GM19240 (cell line): ENCODE measurements around the gene HOXD9.

ENCODE experiments used
- DNase-seq: peaks from one replicate; pipeline ENCODE4 v3.0.0; 2011; ENCODE audit warnings: low spot score; ENCODE audit not compliant: insufficient read length

HOXD9 gene

GRCh38 chr2:176122683-176123410, at the start of gene HOXD9:
HOXD9 (plus strand) TSS chr2:176122719; CDS start chr2:176122769, 50 bp downstream.
- no peak for DNase-seq

DNA sequence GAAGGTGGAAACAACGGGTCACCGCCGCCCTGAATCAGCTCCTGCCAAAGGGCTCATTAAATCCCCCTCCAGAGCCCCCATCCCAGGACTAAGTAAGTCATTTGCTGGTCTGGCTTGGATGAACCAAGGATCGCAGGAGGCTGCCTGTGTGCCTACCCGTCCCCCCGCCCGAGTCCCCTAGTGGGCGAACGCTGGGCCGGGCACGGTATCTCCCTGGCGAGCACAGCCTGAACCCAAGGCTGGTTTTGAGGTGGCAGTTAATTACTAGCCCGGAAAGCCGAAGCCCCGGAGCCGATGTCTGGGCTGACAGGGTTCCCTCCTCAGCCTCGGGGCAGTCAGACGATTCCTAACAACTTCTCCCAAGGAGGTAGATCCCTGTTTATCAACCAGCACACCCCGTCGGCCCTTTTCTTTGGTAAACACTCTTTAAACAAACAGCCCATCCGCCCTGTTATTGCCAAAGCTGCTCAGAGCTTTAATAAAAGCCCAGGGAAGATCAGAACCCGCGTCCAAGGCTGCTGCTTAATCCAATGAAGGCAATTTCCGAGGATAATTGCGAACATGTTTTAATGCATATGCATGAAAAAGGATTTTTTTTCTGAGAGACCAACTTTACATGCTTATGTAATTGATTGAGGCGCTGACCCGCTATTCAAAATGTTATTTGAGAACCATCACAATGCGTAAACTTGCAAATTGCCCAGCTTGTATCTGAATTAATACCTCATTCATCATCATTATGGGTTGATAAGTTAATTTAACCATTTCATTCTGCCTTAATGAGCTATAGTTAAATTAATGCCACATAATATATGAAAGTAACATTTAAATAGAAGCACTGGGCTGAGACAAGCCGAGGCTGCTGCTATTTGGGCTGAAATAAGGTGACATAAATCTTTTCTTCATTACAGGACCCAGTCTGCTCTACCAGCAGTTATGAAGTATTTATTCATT, 49.3 kb upstream of the HOXD9 start:
- DNase-seq = no peak

- DNase-seq = no peak
Observed at GRCh38 chr2:176074919-176075425, 47.5 kb upstream of the HOXD9 start.

DNA sequence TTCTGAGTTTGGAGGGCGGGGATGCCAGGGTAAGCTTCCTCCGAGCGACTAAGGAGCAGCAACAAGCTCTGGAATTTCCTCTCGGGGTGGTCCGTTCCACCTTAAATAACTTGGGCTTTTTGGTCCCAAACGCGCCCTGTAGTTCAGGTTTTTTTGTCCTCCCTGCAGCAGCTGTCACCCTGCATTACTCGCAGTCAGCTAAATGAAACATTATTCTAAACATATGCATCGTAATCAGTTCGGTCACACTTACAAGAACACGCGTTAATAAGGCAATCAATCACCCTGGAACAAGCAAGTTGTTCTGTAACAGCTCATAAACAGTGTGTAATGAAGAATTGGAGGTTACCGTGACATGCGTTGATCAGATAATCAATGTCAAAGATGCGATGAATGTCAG, 47.0 kb upstream of the HOXD9 start:
- no peak for DNase-seq

DNA sequence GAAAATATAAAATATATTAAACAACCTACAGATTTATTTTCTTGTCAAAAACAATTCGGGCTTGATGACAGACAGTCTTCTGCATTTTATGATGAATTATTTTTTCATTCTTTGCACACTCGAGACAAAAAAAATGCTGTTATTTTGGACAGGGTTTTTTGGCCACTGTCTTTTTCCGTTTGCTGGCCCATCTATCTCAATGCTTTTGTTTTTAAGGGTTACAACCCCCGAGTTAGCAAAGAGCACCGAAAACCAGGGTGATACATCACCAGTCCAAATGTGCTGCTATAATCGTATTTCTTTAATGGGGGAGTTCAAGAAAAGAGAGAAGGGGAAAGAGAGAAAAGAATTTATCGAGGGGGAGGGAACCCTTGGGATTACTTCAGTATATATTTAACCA, 46.5 kb upstream of the HOXD9 start:
- no peak for DNase-seq

GRCh38 chr2:176076796-176077195, 45.7 kb upstream of the HOXD9 start:
- DNase-seq = no peak

GRCh38 chr2:176078541-176079284, 43.8 kb upstream of the HOXD9 start:
- no peak for DNase-seq

DNA sequence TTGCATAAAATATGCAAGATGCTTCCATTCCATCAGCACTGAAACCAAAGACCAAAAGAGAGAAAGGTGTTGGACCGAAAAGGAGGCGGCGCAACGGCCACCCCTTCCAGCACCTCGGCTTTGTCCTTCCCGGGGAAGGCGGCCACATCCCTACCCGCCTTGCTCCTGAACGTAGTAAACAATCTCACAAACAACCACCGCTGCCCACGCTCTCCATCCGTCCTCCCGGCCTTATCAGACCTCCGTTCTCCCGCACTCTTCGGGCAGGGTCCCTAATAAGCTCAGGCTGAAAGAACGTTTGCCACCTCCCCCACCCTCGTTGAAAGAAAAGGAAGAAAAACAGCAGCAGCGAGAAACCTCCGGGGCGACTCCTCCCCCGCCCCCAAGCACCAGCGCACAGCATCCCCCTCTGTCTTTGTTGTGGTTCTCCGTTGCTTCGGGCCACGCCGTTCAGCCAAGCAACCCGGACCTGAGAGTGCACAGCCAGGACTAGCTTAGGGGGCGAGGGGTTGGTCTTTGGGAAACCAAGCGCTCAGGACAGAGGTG, 43.2 kb upstream of the HOXD9 start:
- no peak for DNase-seq

GRCh38 chr2:176079831-176080539, 42.5 kb upstream of the HOXD9 start:
- no peak for DNase-seq

GRCh38 chr2:176080540-176081375, 41.8 kb upstream of the HOXD9 start:
- DNase-seq = no peak

GRCh38 chr2:176081376-176081836, 41.1 kb upstream of the HOXD9 start:
- DNase-seq = no peak

DNA sequence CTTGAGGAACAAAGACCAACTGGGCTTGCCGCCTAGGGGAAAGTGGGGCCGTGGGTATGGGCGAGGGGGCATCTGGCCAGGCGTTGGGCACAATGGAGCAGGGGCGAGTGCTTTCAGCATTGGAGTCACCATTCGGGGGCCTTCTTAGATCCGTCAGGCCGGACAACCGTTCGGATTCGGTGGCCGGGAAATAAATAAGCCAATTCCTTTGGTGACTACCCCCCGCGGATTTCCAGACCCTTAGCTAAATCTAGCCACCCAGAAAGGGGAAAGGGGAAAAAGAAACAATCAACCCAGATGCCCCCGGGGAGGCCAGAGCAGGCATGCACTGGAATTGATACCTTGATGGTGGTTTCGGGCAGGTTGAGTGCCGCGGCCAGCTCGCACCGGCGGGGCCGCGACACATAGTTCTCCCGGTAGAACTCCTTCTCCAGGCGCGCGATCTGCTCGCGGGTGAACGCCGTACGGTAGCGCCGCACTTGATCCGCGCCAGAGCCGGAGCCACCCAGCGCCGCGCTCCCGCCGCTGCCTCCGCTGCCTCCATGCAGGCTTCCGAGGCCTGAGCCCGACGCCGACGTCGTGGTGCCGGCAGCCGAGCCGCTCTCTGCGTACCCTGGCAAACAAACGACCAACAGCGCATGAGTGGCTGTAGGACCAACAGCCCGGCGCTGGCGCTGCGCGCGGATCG, 40.5 kb upstream of the HOXD9 start:
- DNase-seq = no peak

- no peak for DNase-seq
Observed at GRCh38 chr2:176082525-176082823, 40.0 kb upstream of the HOXD9 start.

DNA sequence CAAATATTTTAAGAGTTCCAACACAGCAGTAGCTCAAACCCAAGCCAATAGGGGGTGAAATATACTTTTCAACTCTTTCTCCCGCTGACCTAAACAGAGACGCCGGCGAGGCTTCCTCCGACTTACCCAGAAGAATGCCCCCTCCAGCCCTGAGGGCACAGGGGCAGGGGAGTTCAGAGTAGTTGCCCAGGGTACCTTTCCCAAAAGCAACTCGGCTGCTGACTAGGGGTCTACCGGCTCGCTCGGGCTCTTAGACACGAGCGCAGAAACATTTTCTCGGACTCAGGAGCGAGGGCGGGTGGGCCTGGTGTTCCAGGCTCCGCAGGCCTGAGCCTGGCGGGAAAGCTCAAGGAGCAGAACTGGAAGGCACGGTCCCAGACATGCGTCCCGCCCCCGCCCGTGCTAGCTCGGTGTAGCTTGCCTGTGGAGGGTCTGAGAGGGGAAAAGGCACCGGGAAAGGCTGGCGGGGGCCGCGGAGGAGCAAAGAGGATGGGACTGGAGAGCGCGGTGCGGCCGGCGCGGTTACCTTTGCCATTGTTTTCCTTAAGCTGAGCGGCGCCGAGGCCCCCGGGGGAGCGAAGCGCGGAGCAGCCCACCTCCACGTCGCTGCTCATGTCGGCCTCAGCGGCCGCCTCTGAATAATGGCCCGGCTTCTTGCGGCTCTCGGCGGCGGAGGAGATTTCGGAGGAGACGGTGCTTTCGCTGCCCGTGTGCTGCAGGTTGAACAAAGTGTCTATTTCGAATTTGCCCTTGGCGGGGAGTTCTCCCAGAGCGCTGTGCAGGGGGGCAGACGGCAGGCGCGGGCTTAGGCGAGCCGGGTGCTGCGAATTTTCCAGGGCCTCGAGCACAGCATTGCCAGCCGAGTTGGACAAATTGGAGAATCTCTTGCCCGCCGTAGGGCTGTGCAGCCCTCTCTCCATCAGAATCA, 39.4 kb upstream of the HOXD9 start:
- no peak for DNase-seq

GRCh38 chr2:176083796-176084261, 38.7 kb upstream of the HOXD9 start, which contains the start of gene EVX2:
EVX2 (minus strand) TSS chr2:176083962; CDS start chr2:176083776, 186 bp downstream.
- no peak for DNase-seq

GRCh38 chr2:176084611-176085119, 37.9 kb upstream of the HOXD9 start:
- DNase-seq = no peak

DNA sequence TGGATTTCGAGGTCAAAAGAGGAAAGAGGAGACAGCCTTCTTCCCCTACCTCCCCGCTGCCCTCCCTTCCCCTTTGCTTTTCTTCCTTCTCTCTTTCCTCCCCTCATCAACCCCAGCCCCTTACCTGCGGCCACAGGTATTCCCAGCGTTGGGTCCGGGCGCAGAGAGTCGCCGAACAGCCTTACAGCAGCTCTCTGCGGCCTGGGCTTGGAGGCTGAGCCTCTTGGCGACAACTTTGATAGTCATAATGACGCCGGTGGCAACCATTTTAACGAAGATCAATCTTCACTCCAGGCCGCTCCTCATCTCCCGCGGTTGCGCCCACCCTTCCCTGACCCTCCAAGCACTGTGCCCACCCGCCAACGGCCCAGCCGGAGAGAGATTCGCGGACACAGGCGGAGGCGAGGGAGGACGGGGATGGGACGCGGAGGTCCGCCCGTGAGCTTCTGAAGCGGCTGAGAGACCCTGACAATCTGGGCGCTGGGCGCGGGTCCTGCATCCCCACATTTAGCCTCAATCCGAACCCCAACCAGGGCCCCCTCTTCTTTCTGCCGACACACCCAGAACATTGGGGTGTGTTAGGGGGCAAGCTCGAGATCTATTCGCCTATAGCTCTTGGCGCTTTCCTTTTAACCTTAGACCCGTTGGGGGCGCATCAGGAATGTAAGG, 37.3 kb upstream of the HOXD9 start:
- no peak for DNase-seq
